Stimulated activated CD4-positive, alpha-beta T cell treated with anti-CD3 and anti-CD28 coated beads, Interleukin-4, amount 100 ng/mL, for 1 hour (primary cell): Measurements from ENCODE around the gene FLNB.
A peak's percentile ranks its signal among the peaks of the same experiment; 100 is the strongest.
"Not testable (repeated sequence)": the region's sequence is repeated elsewhere in the genome, so short reads cannot be mapped to it uniquely, and the experiment has no call there.

Source experiments
- DNase-seq: peaks from one replicate; pipeline ENCODE4 v3.0.0-alpha.2; 2020

FLNB gene

GRCh38 chr3:58034738-58035523 lies 26.7 kb downstream of the FLNB start:
- peak; percentile 12 for DNase-seq

DNA sequence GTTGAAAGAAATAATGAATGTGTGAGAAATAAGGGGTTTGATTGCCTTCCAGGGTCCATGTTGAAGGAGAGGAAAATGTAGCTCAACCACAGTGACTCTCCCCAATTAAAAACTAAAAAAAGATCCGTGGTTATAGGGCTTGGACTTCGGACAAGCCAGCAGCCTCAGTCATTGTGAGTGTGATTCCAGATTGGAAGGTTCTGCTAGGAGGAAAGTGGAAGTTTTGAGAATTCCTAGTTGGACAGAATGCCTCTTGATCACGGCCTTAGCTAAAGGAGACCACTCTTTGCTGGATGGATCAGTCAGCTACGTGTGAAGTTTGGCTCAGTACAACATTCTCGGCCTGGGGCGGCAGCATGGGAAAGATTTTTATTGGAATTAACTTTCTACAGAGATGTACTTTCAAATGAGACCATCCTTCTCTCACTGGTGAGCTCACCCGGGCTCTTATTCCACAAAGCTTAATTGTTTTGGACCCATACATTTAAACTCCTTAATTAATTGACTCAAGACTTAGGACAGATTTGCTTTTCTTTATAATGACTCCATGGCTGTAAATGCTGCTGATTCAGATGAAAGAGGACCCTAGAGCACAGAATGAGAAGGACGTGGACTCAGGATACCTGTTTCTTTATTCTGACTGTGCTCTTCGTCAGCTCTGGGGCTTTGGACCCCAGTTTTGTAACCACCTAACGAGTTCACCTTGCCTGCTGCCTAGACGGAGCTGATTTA lies 27.5 kb downstream of the FLNB start:
- DNase-seq = no peak

GRCh38 chr3:58036293-58037032 lies 28.2 kb downstream of the FLNB start:
- no peak for DNase-seq

DNA sequence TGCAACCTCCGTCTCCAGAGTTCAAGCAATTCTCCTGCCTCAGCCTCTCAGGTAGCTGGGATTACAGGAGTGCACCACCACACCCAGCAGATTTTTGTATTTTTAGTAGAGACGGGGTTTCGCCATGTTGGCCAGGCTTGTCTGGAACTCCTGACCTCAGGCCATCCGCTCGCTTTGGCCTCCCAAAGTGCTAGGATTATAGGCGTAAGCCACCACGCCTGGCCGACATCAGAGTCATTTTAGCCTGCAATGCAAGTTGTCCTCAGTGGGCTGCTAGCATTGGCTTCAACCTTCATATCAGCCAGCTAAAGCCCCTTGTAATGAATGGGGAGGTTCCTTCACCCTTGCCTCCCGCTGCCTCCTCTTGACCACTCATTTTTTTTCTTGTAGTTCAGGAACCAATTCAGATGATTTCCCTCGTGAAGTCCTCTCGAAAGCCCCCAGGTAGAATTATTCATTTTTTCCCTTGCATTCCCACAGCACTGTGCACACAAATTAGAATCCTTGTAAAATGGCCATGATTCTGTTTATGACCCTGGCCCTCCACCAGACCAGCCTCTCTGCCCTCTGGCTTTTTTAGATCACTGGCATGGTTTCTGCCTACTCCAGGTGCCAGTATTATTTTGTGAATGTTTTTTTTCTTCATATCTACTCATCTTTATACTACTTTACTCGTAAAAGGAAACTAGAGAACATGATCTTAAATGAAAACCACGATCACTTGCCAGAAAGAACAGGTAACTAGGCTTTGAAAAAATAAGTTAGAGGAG lies 29.1 kb downstream of the FLNB start:
- DNase-seq = no peak

GRCh38 chr3:58038675-58039292 lies 30.6 kb downstream of the FLNB start:
- DNase-seq = no peak

DNA sequence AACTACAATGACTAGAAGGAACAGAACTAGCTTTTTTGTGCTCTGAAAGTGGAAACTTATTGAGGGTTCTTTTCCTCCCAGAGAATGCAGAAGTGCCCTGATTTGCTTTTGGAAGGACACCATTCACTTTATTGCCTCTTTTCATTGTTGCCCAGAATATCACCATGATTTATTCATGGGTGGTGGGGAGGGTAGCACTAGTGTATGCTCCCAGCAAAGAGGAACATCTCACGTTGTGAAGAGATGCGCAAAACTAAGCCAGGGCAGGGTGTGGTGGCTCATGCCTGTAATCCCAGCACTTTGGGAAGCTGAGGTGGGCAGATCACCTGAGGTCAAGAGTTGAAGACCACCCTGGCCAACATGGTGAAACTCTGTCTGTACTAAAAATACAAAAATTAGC lies 31.4 kb downstream of the FLNB start:
- no peak for DNase-seq

DNA sequence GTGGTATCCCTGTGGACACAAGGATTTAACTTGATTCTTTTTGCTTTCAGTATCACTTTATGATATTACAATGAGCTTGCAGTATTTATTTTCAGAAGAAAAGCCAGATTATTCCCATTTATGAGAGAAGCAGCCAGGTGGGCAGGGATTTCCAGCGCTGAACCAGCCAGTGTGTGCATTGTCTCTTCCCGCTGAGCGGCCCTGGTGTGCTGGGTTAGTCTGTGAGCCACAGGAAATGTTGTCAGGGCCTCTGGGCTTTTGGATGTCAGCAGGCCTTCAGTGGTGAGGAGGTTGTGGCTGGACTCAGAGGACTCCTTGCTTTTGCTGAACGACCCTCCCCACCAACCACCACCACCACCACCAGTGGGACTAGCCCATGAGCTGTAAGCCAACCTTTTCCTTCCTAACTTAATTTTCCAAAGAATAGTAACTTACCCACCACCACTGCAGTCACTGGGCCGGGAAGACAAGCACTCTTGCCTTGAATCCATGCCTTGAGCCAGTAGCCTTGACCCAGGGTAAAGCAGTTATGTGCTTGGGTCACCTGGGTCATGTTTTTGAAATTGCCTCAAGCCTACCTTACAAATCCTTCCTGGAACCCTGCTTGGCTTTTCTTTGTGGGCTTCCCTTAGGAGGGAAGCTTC lies 33.1 kb downstream of the FLNB start:
- no peak for DNase-seq

DNA sequence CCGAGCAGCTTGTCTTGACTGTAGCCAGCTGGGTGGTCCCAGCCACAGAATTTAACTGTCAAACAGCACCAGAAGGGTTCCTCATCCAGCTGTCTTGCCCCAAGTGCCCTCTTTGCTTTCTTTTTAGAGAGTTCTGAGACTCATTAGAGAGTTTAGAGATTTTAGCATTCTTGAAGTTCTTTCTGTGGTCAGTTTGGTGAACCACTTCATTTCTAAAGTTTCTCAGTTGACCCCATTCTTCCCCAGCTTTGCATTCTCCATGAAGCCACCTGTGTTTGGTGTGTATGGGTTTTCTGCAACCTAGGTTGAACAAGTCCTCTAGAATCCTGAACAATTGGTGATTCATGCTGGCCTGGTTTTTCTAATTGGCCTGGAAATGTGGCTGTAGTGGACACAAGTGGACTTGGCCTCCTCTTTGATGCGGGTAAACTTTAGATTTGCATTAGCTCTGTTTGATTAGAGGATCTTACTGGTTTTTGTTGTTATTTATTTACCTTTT lies 33.7 kb downstream of the FLNB start:
- DNase-seq = no peak

DNA sequence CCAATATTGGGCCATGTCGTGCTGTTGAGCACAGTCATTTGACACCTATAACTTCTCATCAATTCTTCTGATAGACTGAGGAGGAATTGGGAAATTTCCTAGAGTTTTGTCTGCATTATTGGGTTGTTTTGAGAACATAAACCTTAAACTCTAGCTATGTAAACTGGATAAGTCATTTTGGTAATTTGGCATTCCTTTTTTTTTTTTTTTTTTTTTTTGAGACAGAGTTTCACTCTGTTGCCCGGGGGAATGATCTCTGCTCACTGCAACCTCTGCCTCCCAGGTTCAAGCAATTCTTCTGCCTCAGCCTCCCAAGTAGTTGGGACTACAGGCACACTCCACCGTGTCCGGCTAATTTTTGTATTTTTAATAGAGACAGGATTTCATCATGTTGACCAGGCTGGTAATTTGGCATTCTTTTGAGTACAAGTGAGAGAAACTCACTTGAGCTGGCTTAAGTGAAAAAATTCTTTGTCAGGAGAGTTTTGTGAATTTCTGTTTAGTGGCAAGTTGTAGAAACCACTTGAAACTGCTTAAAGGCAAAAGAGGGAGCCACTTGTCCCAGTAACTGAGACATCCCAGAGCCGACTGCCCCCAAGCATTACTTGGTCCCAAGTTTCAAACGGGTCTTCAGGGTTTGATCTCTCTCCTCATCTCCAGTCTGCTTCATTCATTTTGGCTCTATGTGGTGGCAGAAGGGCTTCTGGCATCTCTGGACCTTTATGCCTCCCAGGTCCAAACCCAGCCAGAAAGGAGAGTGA lies 34.9 kb downstream of the FLNB start:
- DNase-seq = no peak

- no peak for DNase-seq
These were observed 35.7 kb downstream of the FLNB start for GRCh38 chr3:58043933-58044332.

GRCh38 chr3:58044691-58045483 lies 36.7 kb downstream of the FLNB start:
- DNase-seq = no peak

DNA sequence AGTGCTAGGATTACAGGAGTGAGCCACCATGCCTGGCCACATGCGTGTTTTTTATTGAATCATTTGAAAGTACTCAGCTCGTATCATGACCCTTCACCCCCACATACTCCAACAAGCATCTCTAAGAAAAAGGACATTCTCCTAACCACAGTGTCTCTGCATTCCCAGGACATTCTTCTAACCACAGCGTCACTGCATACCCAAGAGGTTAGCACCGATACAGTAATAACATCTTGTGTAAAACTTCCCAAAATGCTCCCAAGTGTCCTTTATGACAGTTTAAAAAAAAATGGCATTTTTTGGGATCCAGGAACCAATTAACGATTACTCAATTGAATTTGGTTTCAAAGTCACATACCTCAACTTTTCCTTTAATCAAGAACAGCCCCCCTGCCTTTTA lies 39.6 kb downstream of the FLNB start:
- no peak for DNase-seq

DNA sequence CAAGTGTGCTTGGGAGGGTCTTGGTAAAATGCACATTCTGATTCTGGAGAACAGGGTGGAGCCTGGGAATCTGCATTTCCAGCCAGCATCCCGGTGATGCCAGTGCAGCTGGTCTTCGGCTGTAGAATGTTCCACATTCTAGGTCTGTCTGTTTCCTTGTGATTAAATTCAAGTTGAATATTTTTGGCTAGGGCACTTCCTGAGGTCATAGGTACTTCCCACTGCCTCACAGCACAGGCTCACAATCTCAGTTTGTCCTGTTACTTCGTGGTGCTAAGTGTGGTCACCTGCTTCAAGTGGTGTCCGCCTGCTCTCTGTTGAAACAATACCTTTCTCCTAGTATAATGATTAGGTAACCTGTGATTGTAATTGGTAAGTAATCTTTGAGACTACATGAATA lies 40.1 kb downstream of the FLNB start:
- DNase-seq = no peak

- no peak for DNase-seq
These were observed 41.0 kb downstream of the FLNB start for GRCh38 chr3:58049143-58049785.

GRCh38 chr3:58051196-58051595 lies 43.0 kb downstream of the FLNB start:
- DNase-seq = no peak

- DNase-seq = not testable (repeated sequence)
These were observed 43.5 kb downstream of the FLNB start for GRCh38 chr3:58051658-58052261.

GRCh38 chr3:58052373-58053273 lies 44.4 kb downstream of the FLNB start:
- peak; percentile 27 for DNase-seq

DNA sequence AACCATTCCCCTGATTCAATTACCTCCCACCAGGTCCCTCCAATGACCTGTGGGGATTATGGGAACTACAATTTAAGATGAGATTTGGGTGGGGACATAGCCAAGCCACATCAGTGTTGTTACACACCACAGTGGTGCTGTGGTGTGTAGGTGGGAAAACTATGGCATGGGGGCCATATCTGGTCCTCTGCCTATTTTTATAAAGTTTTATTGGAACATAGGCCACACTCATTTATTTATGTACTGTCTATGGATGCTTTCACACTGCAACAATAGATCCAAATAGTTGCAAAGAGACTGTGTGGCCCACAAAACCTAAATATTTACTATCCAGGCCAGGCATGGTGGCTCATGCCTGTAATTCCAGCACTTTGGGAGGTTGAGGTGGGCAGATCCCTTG lies 46.4 kb downstream of the FLNB start:
- no peak for DNase-seq
